CD4-positive, alpha-beta T cell treated with Interleukin-6 for 4 hours (primary cell): Measurements from ENCODE around the gene PRKAG3.

Experiments used
- DNase-seq: peaks from one replicate; pipeline ENCODE4 v3.0.0-alpha.2; 2020; ENCODE audit warnings: mixed read lengths

Gene PRKAG3

DNA sequence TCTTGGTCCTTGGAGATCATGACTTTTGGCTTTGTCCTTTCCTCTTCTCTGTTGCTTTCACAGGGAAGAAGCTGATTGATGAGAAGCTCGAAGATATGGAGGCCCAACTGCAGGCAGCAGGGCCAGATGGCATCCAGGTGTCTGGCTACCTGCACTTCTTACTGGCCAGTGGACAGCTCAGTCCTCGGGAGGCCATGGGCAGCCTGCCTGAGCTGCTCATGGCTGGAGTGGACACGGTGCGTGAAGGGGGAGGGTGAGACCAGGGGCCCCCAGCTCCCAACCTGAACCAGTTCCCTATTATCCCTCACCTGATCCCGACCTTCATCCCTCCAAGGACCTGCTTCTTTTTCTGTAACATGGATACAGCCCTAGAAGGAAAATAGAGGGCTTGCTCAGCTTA, 18.7 kb downstream of the PRKAG3 start:
- DNase-seq, result no peak

DNA sequence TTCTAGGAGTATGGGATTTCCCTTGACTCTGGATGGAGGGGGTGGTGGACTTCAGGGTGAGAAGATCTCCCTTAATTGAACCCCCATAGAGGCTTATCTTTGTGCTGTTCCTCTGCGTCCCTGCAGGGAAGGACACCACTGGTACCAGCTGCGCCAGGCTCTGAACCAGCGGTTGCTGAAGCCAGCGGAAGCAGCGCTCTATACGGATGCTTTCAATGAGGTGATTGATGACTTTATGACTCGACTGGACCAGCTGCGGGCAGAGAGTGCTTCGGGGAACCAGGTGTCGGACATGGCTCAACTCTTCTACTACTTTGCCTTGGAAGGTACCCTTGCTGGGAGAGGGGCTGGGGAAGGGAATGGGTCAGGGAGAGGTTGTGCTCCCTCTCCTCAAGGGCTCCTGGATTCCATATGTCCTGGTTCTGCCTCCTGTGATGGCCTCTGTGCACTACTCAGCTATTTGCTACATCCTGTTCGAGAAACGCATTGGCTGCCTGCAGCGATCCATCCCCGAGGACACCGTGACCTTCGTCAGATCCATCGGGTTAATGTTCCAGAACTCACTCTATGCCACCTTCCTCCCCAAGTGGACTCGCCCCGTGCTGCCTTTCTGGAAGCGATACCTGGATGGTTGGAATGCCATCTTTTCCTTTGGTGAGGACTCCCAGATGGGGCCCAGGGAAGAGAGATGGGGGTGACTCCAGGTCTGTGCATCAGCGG, 19.3 kb downstream of the PRKAG3 start:
- no peak for DNase-seq

DNA sequence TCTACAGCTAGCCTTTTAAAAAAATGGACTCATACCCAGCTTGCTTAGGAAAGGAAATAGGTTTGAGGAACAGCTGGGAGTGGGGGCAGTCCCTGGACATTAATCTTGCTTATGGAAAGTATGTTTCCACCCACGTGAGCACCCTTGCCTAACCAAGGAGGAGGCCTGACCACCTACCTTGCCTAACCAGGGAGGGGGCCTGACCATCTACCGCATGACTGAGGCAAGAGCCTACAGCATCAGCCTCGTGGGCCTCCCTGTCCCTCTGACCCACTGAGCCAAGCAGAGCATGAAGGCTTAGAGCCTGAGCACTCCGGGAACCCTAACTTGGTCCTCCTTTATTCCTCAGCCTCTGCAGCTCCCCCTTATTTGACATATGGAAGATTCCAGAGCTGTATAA, 20.2 kb downstream of the PRKAG3 start:
- DNase-seq, result no peak

DNA sequence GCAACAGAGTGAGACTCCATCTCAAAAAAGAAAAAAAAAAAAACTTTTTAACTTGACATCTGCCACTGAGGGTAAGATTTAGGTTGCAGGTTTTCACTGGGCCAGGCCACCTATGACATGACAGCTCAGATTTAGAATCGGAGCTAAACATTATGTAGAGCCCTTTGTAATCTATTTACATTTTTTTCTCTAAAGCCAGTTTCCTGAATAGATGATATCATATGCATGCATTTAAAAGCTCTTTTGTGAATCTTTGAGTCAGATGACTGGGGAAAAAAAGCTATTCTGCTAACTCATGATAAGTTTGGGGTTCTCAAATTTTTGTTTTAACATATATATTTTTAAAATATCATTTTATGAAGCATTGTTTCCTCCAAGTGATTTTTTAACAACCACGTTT, 21.3 kb downstream of the PRKAG3 start:
- no peak for DNase-seq

DNA sequence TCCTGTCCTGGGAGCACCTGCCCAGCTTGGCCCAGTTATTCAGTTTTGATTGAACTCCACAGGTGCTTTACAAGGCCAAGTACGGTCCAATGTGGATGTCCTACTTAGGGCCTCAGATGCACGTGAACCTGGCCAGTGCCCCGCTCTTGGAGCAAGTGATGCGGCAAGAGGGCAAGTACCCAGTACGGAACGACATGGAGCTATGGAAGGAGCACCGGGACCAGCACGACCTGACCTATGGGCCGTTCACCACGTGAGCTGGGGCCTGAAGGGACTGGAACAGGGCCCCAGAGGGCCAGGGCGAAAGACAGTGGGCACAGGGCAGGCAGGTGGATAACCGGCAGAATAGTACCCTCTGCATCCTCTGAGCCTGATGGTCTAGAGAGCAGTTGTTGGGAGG, 22.1 kb downstream of the PRKAG3 start:
- no peak for DNase-seq

DNA sequence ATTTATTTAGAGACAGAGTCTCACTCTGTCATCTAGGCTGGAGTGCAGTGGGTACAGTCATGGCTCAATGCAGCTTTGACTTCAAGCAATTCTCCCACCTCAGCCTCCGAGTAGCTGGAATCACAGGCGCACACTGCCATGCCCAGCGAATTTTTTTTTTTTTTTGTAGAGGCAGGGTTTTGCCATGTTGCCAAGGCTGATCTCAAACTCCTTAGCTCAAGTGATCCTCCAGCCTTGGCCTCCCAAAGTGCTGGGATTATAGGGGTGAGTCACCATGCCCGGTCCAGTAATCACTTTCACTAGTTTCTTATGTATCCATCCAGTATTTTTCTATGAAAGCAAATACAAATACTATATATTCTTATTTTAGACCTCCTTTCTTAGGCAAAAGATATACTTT, 24.0 kb downstream of the PRKAG3 start:
- no peak for DNase-seq

DNA sequence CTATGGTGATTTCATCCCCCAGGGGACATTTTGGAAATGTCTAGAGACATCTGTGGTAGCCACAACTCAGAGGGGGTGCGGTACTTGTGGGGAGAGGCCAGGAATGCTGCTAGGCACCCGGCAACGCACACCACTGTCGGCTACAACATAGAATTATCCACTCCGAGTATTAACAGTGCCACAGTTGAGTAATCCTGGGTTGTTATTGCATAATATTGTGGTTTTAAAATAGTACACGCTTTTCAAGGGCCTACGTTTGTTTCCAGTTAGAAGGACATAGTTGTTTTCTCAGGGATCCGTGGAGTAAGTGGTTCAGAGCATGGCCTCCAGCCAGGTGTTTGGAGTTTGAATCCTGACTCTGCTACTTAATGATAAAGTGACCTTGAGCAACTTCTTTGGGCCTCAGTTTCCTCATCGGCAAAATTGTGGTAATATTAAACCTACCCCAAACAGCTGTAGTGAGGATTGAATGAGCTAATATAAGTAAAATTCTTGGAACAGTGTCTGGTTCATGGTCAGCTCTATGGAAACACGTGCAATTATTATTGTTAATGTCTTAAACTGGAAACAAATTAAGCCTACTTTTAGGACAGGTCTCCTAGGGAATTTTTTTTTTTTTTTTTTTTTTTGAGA, 25.1 kb downstream of the PRKAG3 start:
- no peak for DNase-seq

DNA sequence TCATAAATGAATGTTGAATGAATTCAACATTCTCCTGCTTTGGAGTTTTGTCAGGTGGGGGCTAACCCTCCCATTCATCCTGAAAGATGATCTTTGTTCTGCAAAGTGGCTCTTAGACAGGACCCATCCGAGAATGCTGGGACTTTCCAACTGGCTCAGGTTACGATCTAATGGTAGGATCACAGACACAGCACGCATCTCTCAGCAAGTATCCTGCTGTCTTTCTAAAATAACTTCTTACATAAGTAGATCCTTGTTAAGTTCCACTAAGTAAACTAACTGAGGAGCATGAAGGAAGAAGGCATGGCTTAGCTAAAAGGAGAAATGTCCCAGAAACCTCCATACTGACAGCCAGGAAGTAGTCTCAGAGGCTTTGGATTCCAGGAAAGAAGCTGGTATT, 26.0 kb downstream of the PRKAG3 start:
- no peak for DNase-seq

DNA sequence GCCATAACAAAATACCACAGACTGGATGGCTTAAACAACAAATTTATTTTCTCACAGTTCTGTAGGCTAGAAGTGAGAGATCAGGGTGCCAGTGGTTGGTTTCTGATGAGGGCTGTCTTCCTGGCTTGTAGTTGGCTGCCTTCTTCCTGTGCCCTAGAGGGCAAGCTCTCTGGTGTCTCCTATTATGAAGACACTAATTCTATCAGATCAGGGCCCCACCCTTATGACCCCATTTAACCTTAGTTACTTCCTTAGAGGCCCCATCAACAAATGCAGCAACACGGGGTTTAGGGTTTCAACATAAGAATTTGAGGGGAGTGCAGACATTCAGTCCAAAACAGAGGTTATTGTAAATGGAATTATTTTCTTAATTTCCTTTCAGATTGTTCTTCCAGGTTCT, 26.8 kb downstream of the PRKAG3 start:
- DNase-seq, result no peak

DNA sequence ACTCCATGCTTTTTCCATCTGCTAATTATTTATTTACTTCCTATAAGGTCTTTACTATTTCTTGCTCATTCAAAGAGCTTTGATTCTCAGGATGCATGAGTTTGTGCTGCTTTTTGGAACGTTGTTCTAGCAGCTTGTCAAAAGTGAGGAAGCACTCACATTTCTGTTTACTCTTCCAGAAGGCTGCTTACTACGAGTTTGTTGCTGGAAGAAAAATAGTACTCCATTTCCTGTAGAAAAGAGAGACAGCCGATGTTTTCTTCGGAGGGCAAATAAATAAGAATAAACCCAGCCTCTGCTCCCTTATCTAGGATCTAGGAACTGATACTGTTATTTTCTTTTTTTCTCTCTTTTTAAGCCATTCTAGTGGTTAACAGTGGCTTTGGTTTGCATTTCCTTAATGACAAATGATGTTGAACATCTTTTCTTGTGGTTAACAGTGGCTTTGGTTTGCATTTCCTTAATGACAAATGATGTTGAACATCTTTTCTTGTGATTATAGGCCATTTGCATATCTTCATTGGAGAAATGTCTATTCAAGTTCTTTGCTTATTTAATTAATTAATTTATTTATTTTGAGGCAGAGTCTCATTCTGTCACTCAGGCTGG, 29.1 kb downstream of the PRKAG3 start:
- DNase-seq, result no peak

DNA sequence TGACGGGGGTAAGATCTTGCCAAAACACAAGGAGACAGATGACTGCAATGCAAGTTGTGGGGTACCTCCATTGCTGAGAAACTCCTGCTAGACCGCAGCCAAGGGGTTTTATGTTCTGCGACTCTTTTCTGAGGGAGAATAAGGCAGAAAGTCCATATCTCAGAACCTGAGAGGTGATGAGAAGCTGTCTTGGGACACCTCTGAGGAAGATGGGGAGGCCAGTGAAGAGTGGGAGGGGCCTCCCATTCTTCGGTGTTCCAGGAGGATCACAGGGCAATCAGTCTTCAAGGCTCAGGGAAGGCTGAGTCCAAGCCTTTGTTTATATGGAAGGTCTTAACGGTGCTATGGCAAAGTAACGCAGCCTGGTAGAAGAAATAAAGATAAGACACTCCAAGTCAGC, 31.6 kb downstream of the PRKAG3 start:
- DNase-seq, result no peak

DNA sequence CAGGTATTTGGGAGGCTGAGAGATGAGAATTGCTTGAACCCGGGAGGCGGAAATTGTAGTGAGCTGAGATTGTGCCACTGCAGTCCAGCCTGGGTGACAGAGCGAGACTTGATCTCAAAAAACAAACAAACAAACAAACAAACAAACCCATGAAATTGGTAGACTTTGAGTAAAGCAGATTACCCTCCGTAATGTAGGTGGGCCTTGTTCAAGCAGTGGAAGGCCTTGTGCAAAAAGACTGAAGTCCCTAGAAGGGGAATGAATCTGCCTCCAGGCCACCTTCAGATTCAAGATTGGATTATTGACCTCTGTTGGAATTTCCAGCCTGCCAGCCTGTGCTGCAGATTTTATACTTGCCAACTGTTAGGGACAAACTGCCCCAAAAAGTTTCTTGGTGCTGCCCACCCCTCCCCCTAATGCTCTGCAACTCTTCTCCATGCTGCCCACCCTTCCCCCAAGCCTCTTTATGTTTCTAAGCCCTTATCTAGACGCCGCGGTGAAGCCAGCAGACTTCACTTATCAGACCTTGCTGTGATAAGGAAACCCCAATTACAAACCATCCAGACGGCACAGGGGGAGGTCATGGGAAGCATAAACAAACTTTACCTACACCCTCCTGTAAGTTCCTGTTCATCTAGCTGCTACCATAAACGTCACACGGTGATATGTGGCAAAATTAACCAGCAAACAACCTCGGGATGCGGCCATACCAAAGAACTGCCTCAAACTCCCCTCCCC, 32.7 kb downstream of the PRKAG3 start:
- DNase-seq, result no peak

DNA sequence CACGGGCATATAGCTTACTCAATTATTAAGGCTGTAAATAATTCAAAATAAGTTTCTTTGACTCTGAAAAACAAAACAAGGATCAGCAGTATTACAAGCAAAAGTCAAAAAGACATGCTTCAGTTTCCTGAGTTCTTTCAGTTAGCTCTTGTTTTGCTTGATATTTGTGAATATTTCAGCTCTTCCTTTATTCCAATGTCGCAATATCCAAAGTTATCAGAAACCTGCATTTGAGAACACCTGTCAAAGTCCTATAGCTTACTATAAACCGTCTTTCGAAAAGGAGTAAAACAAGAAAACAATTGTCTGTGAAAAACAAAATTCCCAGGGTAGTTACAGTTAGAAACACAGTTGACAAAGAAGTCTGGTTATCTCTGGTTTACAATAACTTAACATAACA, 34.9 kb downstream of the PRKAG3 start:
- DNase-seq, result no peak

DNA sequence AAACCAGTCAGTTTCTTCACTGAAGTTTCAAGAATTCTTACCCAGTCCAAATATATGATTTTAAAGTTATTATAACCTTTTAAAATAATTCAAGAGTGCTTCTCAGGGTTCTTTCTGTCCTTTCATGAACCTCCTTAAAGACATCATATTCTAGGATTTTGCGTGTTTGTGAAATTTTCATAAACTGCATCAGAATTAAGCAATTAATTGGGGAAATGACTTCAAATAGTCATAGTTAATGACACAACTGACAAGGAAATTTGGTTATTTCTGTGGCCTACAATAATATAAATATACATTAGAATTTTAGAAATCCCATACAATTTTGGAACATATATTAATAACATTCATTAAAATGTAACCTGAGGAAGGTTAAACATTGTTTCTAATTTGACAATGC, 39.2 kb downstream of the PRKAG3 start:
- DNase-seq, result no peak

DNA sequence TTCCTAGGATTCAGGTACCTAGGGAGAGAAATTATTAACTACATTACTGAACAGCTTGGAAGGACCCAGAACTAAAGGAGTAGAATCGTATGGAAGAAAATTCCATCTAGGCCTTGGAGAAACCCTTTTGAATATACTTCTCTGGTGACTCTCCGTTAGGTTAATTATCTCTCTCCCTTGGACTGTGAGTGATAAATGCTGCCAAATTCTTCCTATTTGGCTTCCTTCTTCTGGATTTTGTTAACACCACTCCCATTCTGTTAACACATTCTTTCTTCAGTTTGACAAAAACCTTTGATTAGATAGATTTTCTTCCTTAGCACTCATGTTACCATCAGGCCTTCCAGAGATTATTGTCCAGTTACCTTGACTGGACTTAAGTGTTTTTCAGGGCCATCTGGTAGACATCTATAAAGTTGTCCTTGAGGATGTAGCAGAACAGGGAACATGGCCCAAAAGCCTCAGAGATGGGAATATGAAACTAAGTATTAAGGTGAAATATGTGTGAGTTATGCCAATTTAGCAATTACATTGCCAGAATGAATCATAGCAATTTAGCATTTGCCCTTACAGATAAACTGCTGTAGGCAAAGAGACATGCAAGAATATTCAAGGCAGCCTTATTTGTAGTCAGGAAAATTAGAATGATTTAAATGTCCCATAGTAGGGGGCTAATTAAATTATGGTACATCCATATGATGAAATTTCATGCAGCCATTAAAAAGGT, 42.9 kb downstream of the PRKAG3 start:
- no peak for DNase-seq

DNA sequence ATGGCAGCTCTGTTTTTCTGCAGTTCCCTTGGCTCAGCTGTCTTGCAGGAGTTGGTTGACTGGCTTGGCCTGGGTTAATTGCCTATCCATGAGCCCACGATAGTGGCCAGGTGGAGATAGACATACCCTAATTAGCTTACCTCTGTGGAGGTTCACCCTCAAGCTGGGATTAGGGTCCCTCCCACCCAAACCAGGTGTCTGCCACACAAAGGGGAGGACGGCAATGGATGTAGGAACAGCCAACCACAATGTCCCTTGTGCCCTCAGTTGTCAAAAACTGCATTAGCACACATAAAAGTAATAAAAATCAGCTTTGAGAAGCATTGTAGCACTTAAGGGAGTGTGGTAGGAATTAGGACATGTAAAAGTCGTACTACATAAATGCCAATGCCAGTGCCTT, 45.5 kb downstream of the PRKAG3 start:
- no peak for DNase-seq

DNA sequence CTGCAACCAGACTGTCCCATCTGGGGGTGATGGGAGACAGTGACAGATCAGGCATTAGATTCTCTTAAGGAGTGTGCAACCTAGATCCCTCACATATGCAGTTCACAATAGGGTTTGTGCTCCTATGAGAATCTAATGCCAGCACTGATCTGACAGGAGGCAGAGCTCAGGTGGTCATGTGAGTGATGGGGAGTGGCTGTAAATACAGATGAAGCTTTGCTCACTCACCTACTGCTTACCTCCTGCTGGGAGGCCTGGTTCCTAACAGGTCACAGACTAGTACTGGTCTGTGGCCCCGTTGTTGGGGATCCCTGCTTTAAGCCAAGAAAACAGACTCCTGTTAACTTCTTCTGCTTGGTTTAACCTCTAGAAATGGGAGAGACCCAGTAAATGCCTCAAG, 46.5 kb downstream of the PRKAG3 start:
- no peak for DNase-seq

DNA sequence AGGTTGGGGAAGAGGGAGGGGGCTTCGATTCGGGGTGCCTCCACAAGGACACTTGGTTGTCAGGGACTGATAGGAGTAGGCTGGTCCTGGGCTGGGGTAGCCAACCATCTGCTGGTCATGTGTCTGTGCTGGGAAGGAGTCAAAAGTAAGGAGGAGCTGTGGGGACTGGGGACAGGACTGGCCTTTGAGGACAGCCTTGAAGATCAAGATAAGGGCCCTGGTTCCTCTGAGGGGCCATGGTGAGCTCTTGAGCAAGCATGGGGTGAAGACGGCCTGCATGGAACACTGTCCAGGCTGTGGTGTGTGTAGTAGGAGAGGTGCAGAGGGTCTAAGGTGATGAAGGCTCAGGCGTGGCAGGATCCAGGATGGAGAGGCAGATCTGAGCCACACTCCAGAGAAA, 47.9 kb downstream of the PRKAG3 start:
- DNase-seq, result no peak

DNA sequence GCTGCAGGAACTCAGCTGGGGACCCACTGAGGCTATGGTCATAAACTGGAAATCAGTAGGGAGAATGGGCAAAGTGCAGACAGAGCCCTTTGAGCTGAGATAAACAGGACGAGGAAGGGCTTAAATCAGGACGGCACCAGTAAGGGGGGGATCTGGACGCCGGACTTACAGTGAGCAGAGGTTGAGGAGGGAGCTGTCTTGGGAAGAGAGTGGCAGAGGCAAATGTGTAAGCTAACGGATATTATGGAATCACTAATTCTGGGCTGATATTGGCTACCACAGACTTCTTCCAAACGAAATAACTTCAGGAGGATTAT, 49.1 kb downstream of the PRKAG3 start:
- DNase-seq, result no peak

DNA sequence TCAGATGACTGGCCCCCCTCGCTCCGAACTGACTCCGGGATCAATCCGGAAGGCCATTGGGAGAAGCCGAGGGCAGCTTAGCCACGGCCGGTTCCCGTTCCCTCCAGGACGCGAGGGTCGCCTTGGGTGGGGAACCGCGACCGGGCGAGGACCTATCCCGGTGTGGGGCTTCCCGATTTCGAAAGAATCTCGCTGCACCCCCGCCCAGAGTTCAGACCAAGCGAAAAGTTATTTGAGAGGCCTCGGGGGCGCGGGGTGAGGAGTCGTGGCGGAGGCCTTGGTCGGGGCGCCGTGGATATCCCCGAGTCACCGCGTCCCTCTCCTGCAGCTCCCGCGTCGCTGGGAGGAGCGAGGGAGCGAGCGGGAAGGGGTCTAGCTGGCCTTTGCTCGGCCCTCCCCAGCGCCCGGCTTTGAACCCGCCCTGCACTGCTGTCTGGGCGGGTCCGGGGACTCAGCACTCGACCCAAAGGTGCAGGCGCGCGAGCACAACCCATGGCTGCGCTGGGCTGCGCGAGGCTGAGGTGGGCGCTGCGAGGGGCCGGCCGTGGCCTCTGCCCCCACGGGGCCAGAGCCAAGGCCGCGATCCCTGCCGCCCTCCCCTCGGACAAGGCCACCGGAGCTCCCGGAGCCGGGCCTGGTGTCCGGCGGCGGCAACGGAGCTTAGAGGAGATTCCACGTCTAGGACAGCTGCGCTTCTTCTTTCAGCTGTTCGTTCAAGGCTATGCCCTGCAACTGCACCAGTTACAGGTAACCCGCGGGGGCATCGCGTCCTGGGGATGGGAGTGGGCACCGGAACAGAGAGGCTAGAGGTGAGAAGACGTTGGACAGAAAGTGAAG, 49.7 kb downstream of the PRKAG3 start, which contains the start of gene CYP27A1:
Gene CYP27A1 (plus strand): TSS at position 457 of the 837 bp plus-strand sequence. CDS start 36 bp downstream, at position 493.
- DNase-seq, result no peak

DNA sequence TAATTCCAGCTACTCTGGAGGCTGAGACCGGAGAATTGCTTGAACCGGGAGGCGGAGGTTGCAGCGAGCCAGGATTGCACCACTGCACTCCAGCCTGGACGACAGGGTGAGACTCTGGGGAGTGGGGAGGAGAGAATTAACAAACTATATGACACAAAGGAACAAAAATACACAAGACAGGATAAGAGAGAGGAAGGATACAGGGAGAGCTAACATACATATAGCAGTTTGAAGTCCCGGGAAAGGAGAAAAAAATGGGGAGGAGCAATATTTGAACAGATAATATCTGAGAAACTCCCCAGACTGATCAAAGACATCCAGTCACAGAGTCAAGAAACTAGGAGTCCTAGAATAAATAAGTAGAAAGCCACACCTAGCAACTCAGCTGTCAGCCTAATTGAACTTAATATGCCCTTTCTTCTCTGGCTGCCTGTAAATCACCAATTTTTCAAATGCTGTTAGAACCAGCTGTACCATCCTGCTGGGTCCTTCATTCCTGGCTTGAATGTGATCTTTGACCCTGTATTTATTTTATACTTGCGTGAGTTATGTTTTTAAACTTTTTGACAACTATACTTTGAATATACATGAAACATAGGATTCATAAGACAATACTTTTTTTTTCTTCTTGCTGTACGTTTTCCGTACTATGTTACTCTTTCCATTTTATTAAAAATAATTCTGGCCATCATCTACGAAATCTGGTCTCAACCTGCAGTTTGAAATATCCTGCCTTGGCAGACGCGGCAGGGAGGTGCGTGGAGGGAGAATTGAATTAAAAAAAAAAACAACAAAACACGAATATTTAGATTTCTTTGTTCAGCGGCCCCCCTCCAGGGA, 50.5 kb downstream of the PRKAG3 start:
- no peak for DNase-seq
